Lower lobe of right lung (tissue), 2 donors: ENCODE measurements around the gene KRTAP1-1. TPM values are rescaled to one million over a fixed set of nuclear protein-coding genes. Genes with fewer than 3 reads are reported as not detected.
"Not testable (repeated sequence)": the region's sequence is repeated elsewhere in the genome, so short reads cannot be mapped to it uniquely, and the experiment has no call there.

Source experiments
- ATAC-seq, 2 donors: fragments of 200-7000 bp; cut with Tn5 transposase; one replicate each; pipeline ENCODE4 v1.9.1; 2020 to 2022; ENCODE audit warnings: mild to moderate bottlenecking in 2 of 2, moderate library complexity in 2 of 2
- DNase-seq: peaks from one replicate; pipeline ENCODE4 v3.0.0-alpha.2; 2020
- H3K27ac ChIP-seq: fragments of 200-600 bp; one replicate; pipeline ENCODE4 v1.8.0; 2022
- H3K27me3 ChIP-seq: fragments of 200-600 bp; one replicate; pipeline ENCODE4 v1.8.0; 2022; ENCODE audit warnings: low read depth
- H3K36me3 ChIP-seq: fragments of 200-600 bp; one replicate; pipeline ENCODE4 v1.8.0; 2022; ENCODE audit warnings: mild to moderate bottlenecking
- H3K4me1 ChIP-seq: fragments of 200-600 bp; one replicate; pipeline ENCODE4 v1.8.0; 2022
- H3K4me3 ChIP-seq: fragments of 200-600 bp; one replicate; pipeline ENCODE4 v1.8.0; 2022; ENCODE audit warnings: mild to moderate bottlenecking
- H3K9me3 ChIP-seq: fragments of 200-600 bp; one replicate; pipeline ENCODE4 v1.8.0; 2022
- intact Hi-C: fragments of 100-400 bp; cut with DNase I; formaldehyde crosslinking; loops from one replicate; pipeline ENCODE4 v1.11.0; 2022
- total RNA-seq: library from RNA; stranded (reverse); fragmentation: NEBNext Ultra II Directional; extraction: Animal tissue kit (Norgen Biotek cat#: 25700); gene quantifications from one replicate; pipeline ENCODE4 v1.2.1, GENCODE V29; 2021
- TF ChIP-seq, protein P1 (sequence below): fragments of 200-600 bp; IDR thresholded peaks from one replicate; pipeline ENCODE4 v1.8.0; 2022; ENCODE audit warnings: antibody characterized with exemption, mild to moderate bottlenecking
- donor health status: DM: no; HTN: yes; CAD: no; lungs with severe emphysema.

The KRTAP1-1 gene
- total RNA-seq, 1 donor from 2014 or later, result not detected

- no peaks in the 10 kb centered on the region for H3K4me1 ChIP-seq
- no peaks in the 10 kb centered on the region for H3K36me3 ChIP-seq
- DNase-seq (no peak), ATAC-seq (no peak)
- H3K27ac ChIP-seq, result no peak overlapping the region
- TF ChIP-seq, protein P1, sequence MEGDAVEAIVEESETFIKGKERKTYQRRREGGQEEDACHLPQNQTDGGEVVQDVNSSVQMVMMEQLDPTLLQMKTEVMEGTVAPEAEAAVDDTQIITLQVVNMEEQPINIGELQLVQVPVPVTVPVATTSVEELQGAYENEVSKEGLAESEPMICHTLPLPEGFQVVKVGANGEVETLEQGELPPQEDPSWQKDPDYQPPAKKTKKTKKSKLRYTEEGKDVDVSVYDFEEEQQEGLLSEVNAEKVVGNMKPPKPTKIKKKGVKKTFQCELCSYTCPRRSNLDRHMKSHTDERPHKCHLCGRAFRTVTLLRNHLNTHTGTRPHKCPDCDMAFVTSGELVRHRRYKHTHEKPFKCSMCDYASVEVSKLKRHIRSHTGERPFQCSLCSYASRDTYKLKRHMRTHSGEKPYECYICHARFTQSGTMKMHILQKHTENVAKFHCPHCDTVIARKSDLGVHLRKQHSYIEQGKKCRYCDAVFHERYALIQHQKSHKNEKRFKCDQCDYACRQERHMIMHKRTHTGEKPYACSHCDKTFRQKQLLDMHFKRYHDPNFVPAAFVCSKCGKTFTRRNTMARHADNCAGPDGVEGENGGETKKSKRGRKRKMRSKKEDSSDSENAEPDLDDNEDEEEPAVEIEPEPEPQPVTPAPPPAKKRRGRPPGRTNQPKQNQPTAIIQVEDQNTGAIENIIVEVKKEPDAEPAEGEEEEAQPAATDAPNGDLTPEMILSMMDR, result no peak
- H3K9me3 ChIP-seq, result no peaks in the 10 kb centered on the region
- intact Hi-C loops, result no loop called here
- H3K4me3 ChIP-seq, result no peak overlapping the region
- H3K27me3 ChIP-seq, result no peaks in the 10 kb centered on the region
These were observed 30.5 kb upstream of the KRTAP1-1 start for GRCh38 chr17:41071606-41072360.

- ATAC-seq, result no peak
These were observed 27.8 kb upstream of the KRTAP1-1 start for GRCh38 chr17:41069031-41069430.

DNA sequence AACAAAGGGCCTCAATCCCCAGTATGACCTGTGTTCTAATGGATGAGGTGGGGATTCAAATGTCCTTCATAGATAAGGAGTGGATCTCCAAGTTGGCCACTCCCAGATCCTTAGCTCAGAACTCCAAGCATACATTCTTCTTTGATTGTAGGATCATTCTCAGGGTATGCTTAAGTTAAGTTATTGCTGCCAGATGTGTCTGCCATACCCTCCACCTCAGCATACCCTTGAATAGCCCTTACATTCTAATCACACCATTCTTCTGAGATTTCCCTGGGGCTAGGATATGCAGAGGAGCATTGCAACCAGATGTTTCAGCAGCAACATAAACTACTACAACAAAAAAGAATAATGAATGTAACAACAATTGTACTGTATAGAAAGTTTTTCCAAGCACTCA, 26.0 kb upstream of the KRTAP1-1 start:
- TF ChIP-seq, protein P1, result no peak
- H3K9me3 ChIP-seq, result no peaks in the 10 kb centered on the region
- DNase-seq (no peak), ATAC-seq (no peak)
- H3K27me3 ChIP-seq, result peaks cover under 1% of the 10 kb centered on the region
- H3K4me3 ChIP-seq, result no peak overlapping the region
- no peak overlapping the region for H3K27ac ChIP-seq
- no peaks in the 10 kb centered on the region for H3K4me1 ChIP-seq
- intact Hi-C loops, result no loop called here
- no peaks in the 10 kb centered on the region for H3K36me3 ChIP-seq

More at GRCh38 chr17:41069031-41069430, 27.8 kb upstream of the KRTAP1-1 start:
- Histone ChIP-seq H3K36me3 (no peaks in the 10 kb centered on the region), H3K4me3 (no peak overlapping the region), H3K27me3 (no peaks in the 10 kb centered on the region), H3K27ac (no peak overlapping the region), H3K4me1 (no peaks in the 10 kb centered on the region), H3K9me3 (no peaks in the 10 kb centered on the region)
- no peak for DNase-seq
- TF ChIP-seq, protein P1, result no peak
- intact Hi-C loops, result no loop called here

- H3K27me3 ChIP-seq, result peaks cover 10% of the 10 kb centered on the region
- H3K36me3 ChIP-seq, result no peaks in the 10 kb centered on the region
- TF ChIP-seq, protein P1, result no peak
- intact Hi-C loops, result no loop called here
- no peak for ATAC-seq
- no peaks in the 10 kb centered on the region for H3K4me1 ChIP-seq
- no peaks in the 10 kb centered on the region for H3K9me3 ChIP-seq
- no peak within 1 kb of the TSS for H3K27ac ChIP-seq
- H3K4me3 ChIP-seq, result no peak within 1 kb of the TSS
- no peak for DNase-seq
These were observed 24.8 kb upstream of the KRTAP1-1 start, which contains the start of gene KRTAP2-4 for GRCh38 chr17:41065829-41066624. Gene KRTAP2-4, minus strand, starts transcription at chr17:41065879. Its CDS starts 34 bp downstream, at chr17:41065845.

GRCh38 chr17:41065016-41065689, 23.9 kb upstream of the KRTAP1-1 start:
- not testable (repeated sequence) for ATAC-seq

More at GRCh38 chr17:41065016-41065689, 23.9 kb upstream of the KRTAP1-1 start:
- H3K9me3 ChIP-seq, H3K4me1 ChIP-seq, H3K4me3 ChIP-seq, H3K27ac ChIP-seq, H3K36me3 ChIP-seq, intact Hi-C loops, DNase-seq: not testable (repeated sequence)
- H3K27me3 ChIP-seq, result peaks cover 16% of the 10 kb centered on the region
